SH-SY5Y (cell line): Measurements from ENCODE around the gene PLEKHG4B.

Source experiments
- GATA2 ChIP-seq: IDR thresholded peaks from 2 replicates; pipeline ENCODE4 v1.6.1; 2011; ENCODE audit warnings: mild to moderate bottlenecking, low read depth, low read length
- GATA3 ChIP-seq: IDR thresholded peaks from 2 replicates; pipeline ENCODE4 v1.6.1; 2011; ENCODE audit warnings: low read depth, mild to moderate bottlenecking, low read length, moderate library complexity

DNA sequence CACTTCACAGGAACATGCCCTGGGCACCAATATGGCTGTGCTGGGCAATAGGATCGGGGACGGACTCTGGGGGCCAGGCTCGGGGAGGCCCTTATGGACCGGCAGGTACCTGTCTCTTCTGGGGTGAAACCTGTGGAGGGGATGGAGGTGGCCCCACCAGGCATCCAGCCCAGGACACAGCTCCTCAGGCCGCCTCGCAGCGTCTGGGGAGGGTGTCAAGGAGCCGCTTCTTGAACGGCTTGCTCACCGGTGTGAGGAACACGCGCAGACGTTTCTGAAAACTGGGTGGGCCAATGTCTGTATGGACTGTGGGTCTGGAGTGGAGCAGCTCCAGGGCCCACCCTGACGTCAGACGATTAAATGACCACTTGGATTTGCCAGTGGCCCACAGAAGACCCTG is 45.8 kb downstream of the PLEKHG4B start:
- TF ChIP-seq GATA2 (no peak), GATA3 (no peak)
